Fibroblast of lung (primary cell): ENCODE results near the gene PSG4. TPM values are rescaled to one million over a fixed set of nuclear protein-coding genes. Genes with fewer than 3 reads are reported as not detected.
"Not testable (repeated sequence)": the region's sequence is repeated elsewhere in the genome, so short reads cannot be mapped to it uniquely, and the experiment has no call there.

Experiments
- DNase-seq, 2 donors: peaks; one replicate each; pipeline versions ENCODE4 v3.0.0 to v3.0.0-alpha.2; 2010; ENCODE audit warnings: low read depth in 2 of 2
- H2AFZ ChIP-seq: 2 replicates; pipeline ENCODE4 v1.5.1; 2012; ENCODE audit warnings: low read length, control low read depth, inconsistent platforms
- H3K27ac ChIP-seq: 2 replicates; pipeline ENCODE4 v1.5.1; 2011; ENCODE audit warnings: low read length, control low read depth; ENCODE audit not compliant: insufficient read depth
- H3K27me3 ChIP-seq: 2 replicates; pipeline ENCODE4 v1.5.1; 2011; ENCODE audit warnings: mild to moderate bottlenecking, low read length; ENCODE audit not compliant: control insufficient read depth, insufficient read depth
- H3K36me3 ChIP-seq: 2 replicates; pipeline ENCODE4 v1.5.1; 2011; ENCODE audit warnings: low read length; ENCODE audit not compliant: control insufficient read depth, insufficient read depth
- H3K4me1 ChIP-seq: 2 replicates; pipeline ENCODE4 v1.5.1; 2011; ENCODE audit warnings: low read length; ENCODE audit not compliant: control insufficient read depth, insufficient read depth; ENCODE audit errors: extremely low read depth
- H3K4me2 ChIP-seq: 2 replicates; pipeline ENCODE4 v1.5.1; 2011; ENCODE audit warnings: low read length, control low read depth; ENCODE audit not compliant: insufficient read depth; ENCODE audit errors: extremely low read depth
- H3K4me3 ChIP-seq, 4 experiments: fragments of 200-600 bp in 1 of 4; sonication (generic) in 1 of 4; replicated peaks in 1 of 4; 2 replicates each; pipeline ENCODE4 v1.5.1; 2011 to 2016; ENCODE audit warnings: low read length in 4 of 4, low read depth in 3 of 4, mild to moderate bottlenecking in 3 of 4, control low read depth in 2 of 4, inconsistent platforms in 1 of 4, mixed read lengths in 1 of 4; ENCODE audit not compliant: insufficient read depth in 1 of 4; ENCODE audit errors: control extremely low read depth in 1 of 4
- H3K79me2 ChIP-seq: 2 replicates; pipeline ENCODE4 v1.5.1; 2012; ENCODE audit warnings: mild to moderate bottlenecking, low read length, inconsistent platforms; ENCODE audit not compliant: control insufficient read depth, insufficient read depth
- H3K9ac ChIP-seq: 2 replicates; pipeline ENCODE4 v1.5.1; 2011; ENCODE audit warnings: mild to moderate bottlenecking, low read length, control low read depth; ENCODE audit not compliant: insufficient read depth
- H3K9me3 ChIP-seq: 2 replicates; pipeline ENCODE4 v1.5.1; 2012; ENCODE audit warnings: low read depth, low read length; ENCODE audit not compliant: control insufficient read depth, insufficient read depth
- H4K20me1 ChIP-seq: 2 replicates; pipeline ENCODE4 v1.5.1; 2011; ENCODE audit warnings: low read length; ENCODE audit not compliant: control insufficient read depth, insufficient read depth; ENCODE audit errors: extremely low read depth
- EZH2 ChIP-seq: IDR thresholded peaks from 2 replicates; pipeline ENCODE4 v1.5.1; 2012; ENCODE audit warnings: low read length, control low read depth, mild to moderate bottlenecking; ENCODE audit errors: missing control alignments
- polyA plus RNA-seq, 2 donors: library from polyadenylated mRNA; depleted of rRNA in 1 of 2; stranded (reverse) in 1 of 2; unstranded in 1 of 2; fragments of >200 nt; gene quantifications; 2 replicates each; pipeline ENCODE4 v1.2.1, GENCODE V29; 2011 to 2012; ENCODE audit warnings: missing spikeins in 1 of 2
- total RNA-seq: library from RNA; depleted of rRNA; stranded (reverse); fragments of >200 nt; gene quantifications from 2 replicates; pipeline ENCODE4 v1.2.1, GENCODE V29; 2014
- TF ChIP-seq, protein P1 (sequence below), 2 donors: IDR thresholded peaks in 1 of 2; conservative IDR thresholded peaks in 1 of 2; 1 replicate in 1 of 2; 2 replicates in 1 of 2; pipeline ENCODE4 v1.5.1; 2011 to 2012; ENCODE audit warnings: low read length in 2 of 2, control low read depth in 1 of 2, inconsistent platforms in 1 of 2, low read depth in 1 of 2, mild to moderate bottlenecking in 1 of 2

Gene PSG4
- total and polyA plus RNA-seq, 2 donors (not counting 1 experiment from before 2014, with no cell fraction given) = 0.17 to 387 TPM

DNA sequence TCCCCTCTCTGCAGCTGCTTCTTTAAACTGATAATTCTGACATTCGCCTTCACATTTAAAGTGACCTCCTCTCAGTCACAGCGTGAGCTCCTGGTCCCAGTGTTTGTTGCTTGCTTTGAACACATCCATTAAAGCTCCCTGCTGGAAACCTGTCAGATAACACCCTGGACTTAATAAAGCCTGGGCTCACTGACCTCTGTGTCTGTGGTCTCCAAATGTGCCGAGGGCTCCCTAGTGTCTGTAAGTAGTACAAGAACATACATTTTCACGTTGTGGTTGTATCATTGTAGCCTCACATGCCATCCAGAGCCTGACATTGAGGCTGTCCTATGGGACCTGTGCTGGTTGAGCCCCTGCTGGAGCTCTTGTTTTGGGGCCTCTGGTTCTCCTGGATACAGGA, 2.6 kb upstream of the PSG4 start:
- Histone ChIP-seq H3K4me1 (peaks cover 8% of the 10 kb centered on the region), H3K79me2 (peaks cover 10% of the 10 kb centered on the region), H3K9ac (no peak overlapping the region), H3K4me2 (no peak overlapping the region), H3K4me3 (no peak overlapping the region), H3K27ac (no peak overlapping the region), H3K27me3 (no peaks in the 10 kb centered on the region), H4K20me1 (no peaks in the 10 kb centered on the region), H2AFZ (no peak overlapping the region), H3K9me3 (no peaks in the 10 kb centered on the region), H3K36me3 (peaks cover 4% of the 10 kb centered on the region)
- no peak for DNase-seq
- TF ChIP-seq EZH2 = no peak
- TF ChIP-seq, protein P1, sequence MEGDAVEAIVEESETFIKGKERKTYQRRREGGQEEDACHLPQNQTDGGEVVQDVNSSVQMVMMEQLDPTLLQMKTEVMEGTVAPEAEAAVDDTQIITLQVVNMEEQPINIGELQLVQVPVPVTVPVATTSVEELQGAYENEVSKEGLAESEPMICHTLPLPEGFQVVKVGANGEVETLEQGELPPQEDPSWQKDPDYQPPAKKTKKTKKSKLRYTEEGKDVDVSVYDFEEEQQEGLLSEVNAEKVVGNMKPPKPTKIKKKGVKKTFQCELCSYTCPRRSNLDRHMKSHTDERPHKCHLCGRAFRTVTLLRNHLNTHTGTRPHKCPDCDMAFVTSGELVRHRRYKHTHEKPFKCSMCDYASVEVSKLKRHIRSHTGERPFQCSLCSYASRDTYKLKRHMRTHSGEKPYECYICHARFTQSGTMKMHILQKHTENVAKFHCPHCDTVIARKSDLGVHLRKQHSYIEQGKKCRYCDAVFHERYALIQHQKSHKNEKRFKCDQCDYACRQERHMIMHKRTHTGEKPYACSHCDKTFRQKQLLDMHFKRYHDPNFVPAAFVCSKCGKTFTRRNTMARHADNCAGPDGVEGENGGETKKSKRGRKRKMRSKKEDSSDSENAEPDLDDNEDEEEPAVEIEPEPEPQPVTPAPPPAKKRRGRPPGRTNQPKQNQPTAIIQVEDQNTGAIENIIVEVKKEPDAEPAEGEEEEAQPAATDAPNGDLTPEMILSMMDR (conservative IDR thresholded peaks at IDR 0.05 in 1 of 2, IDR thresholded peaks at IDR 0.05 in 1 of 2; ENCODE audit: low read depth in 1 of 2, low read length in 2 of 2) = no peak

DNA sequence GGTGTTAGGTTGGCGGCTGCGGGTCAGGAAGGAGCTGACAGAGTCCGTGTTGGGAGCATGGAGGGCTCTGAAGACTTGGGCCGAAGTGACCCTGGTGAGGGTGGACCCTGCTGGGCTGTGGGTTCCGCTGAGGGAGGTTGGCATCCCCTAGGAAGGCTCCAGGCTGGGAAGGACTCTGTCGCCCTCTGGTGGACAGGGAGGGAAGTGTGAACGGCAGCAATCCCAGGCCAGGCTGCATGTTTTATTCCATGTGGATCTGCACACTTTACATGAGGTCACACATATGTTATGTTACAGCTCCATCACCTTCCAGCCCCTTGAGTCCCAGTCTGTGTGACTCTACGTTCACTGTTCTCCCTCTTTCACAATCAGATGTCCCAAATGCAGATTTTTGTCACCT, 1.7 kb upstream of the PSG4 start:
- not testable (repeated sequence) for H3K4me3 ChIP-seq, H3K27ac ChIP-seq, H2AFZ ChIP-seq, H4K20me1 ChIP-seq, H3K4me2 ChIP-seq, H3K36me3 ChIP-seq, DNase-seq, H3K9me3 ChIP-seq, H3K27me3 ChIP-seq, H3K9ac ChIP-seq, H3K79me2 ChIP-seq
- H3K4me1 ChIP-seq = peaks cover 12% of the 10 kb centered on the region
- TF ChIP-seq, protein P1 (conservative IDR thresholded peaks at IDR 0.05 in 1 of 2, IDR thresholded peaks at IDR 0.05 in 1 of 2; ENCODE audit: low read depth in 1 of 2, low read length in 2 of 2) = peak; percentile 10 to 45

DNA sequence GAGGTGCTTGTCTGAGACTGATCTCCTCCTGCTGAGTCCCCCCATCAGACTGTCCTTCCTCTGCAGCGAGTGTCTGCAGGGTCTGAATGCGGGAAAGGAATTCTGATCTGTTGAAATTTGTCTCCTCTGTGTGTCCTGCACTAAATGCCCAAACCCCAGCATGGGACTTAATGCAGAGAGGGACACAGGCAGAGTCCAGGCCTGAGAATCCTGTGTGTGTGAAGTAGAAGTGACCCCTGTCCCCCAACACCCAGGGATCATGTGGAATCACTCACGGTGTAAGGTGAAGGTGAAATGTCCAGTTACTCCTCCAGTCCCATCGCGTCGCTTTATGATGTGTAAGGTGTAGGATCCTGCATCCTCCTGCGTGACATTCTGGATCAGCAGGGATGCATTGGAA, 1.8 kb downstream of the PSG4 start:
- H3K27me3 ChIP-seq, H3K9ac ChIP-seq, H3K36me3 ChIP-seq, H3K9me3 ChIP-seq, H3K79me2 ChIP-seq, H4K20me1 ChIP-seq, H2AFZ ChIP-seq, DNase-seq: not testable (repeated sequence)
- Histone ChIP-seq H3K4me1 (peaks cover 20% of the 10 kb centered on the region), H3K4me3 (peak overlapping the region in 2 of 4 experiments; percentile 21 to 54), H3K4me2 (peak overlapping the region; percentile 78), H3K27ac (peak overlapping the region; percentile 68)

DNA sequence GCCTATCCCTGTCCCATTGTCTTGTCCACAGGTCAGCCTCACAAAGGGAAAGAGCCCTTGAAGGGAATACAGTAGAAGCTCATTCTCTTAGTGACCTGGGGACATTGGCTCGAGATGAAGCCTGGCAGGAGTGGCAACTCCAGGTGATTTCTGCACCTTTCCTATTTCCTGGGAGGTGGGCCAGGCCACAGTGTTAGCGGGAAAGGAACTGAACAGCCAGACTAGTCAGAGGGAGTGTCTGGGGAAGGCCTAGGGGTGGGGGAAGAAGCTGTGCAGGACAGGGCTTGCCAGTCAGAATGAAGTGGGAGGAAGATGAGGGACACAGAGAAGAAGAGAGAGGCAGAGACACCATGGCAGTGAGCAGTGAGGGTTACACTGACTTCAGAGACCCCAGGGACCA, 3.5 kb downstream of the PSG4 start:
- not testable (repeated sequence) for H3K4me3 ChIP-seq, H3K9me3 ChIP-seq, H3K4me2 ChIP-seq, H4K20me1 ChIP-seq, H3K9ac ChIP-seq, H3K27me3 ChIP-seq, H3K36me3 ChIP-seq, DNase-seq, H3K79me2 ChIP-seq, H2AFZ ChIP-seq
- Histone ChIP-seq H3K4me1 (peaks cover 20% of the 10 kb centered on the region), H3K27ac (peak overlapping the region; percentile 84)

DNA sequence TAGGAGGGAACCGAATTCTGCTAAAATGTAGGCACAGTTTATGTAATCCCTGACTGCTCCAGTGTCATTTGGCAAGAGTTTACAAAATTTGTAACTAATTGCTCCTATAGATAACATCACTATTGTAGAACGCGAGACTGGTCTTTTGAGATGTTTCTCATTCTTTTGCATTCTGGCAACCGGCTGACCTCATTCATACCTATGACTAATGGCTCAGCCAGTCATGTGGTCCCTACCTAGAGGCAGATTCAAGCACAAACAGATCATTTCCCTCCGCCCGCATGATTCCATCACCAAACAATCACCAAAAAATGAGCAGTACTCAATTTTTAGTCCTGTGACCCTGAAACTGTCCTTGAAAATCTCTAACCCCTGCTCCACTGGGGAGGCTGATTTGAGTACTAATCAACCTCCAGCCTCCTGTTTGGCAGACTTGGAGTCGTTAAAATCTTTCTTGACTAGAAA, 4.1 kb downstream of the PSG4 start:
- not testable (repeated sequence) for H3K79me2 ChIP-seq, H3K27me3 ChIP-seq, H3K4me3 ChIP-seq, H3K9me3 ChIP-seq, H2AFZ ChIP-seq, H3K4me2 ChIP-seq, H4K20me1 ChIP-seq, H3K36me3 ChIP-seq, H3K9ac ChIP-seq
- H3K27ac ChIP-seq = peak overlapping the region; percentile 84
- peak; percentile 3 to 79 for DNase-seq
- peaks cover 20% of the 10 kb centered on the region for H3K4me1 ChIP-seq
